HEK293 (cell line): ENCODE results near the gene PPCDC.

Source experiments
- CTCF ChIA-PET: fragments of 350-600 bp; formaldehyde crosslinking; extraction: SDS; loops from one replicate; lab custom pipeline; 2021; ENCODE audit warnings: antibody characterized with exemption; lab: Yijun Ruan, JAX
- POLR2A ChIA-PET: fragments of 300-600 bp; formaldehyde crosslinking; extraction: SDS; loops from one replicate; lab custom pipeline; 2020; ENCODE audit warnings: antibody characterized with exemption, inconsistent platforms; lab: Yijun Ruan, JAX
- H3K27ac ChIP-seq: fragments of 200-500 bp; sonication (Bioruptor generic); 2 replicates; pipeline ENCODE4 v1.5.1; 2014; ENCODE audit warnings: low read depth, low read length, control low read depth, inconsistent platforms; ENCODE audit errors: extremely low read depth
- H3K36me3 ChIP-seq, 2 experiments: fragments of 200-500 bp in 1 of 2; sonication (Bioruptor generic) in 1 of 2; 1 replicate in 1 of 2; 2 replicates in 1 of 2; pipeline ENCODE4 v1.5.1; 2014 to 2017; ENCODE audit warnings: inconsistent platforms in 2 of 2, low read length in 2 of 2; ENCODE audit not compliant: control insufficient read depth in 2 of 2, insufficient read depth in 1 of 2
- H3K4me1 ChIP-seq: fragments of 200-500 bp; sonication (Bioruptor generic); 2 replicates; pipeline ENCODE4 v1.5.1; 2014; ENCODE audit warnings: mild to moderate bottlenecking, low read length, inconsistent platforms; ENCODE audit not compliant: control insufficient read depth, insufficient read depth
- H3K4me3 ChIP-seq: 2 replicates; pipeline ENCODE4 v1.5.1; 2011; ENCODE audit warnings: low read depth, mild to moderate bottlenecking, control low read depth, low read length, moderate library complexity
- H3K9me3 ChIP-seq: fragments of 200-500 bp; sonication (Bioruptor generic); 2 replicates; pipeline ENCODE4 v1.5.1; 2014; ENCODE audit warnings: low read depth, low read length, inconsistent platforms; ENCODE audit not compliant: control insufficient read depth, insufficient read depth
- BCL6B ChIP-seq: fragments of 450-650 bp; formaldehyde crosslinking; IDR thresholded peaks from 2 replicates; pipeline ENCODE4 v1.5.1; 2017; ENCODE audit warnings: missing biosample characterization, missing genetic modification characterization
- MZF1 ChIP-seq: fragments of 450-650 bp; formaldehyde crosslinking; IDR thresholded peaks from 2 replicates; pipeline ENCODE4 v1.5.1; 2017; ENCODE audit warnings: missing biosample characterization, missing genetic modification characterization, borderline replicate concordance
- REPIN1 ChIP-seq: fragments of 450-650 bp; formaldehyde crosslinking; IDR thresholded peaks from 2 replicates; pipeline ENCODE4 v1.5.1; 2017; ENCODE audit warnings: missing biosample characterization, missing genetic modification characterization, low read depth
- REST ChIP-seq: fragments of 450-650 bp; formaldehyde crosslinking; IDR thresholded peaks from 2 replicates; pipeline ENCODE4 v1.5.1; 2016; ENCODE audit warnings: missing biosample characterization, missing genetic modification characterization
- SALL2 ChIP-seq: fragments of 450-650 bp; formaldehyde crosslinking; IDR thresholded peaks from 2 replicates; pipeline ENCODE4 v1.5.0; 2017; ENCODE audit warnings: missing biosample characterization, mild to moderate bottlenecking, missing genetic modification characterization, borderline replicate concordance
- TSHZ1 ChIP-seq: fragments of 450-650 bp; formaldehyde crosslinking; IDR thresholded peaks from 2 replicates; pipeline ENCODE4 v1.5.1; 2016; ENCODE audit warnings: missing biosample characterization, missing genetic modification characterization, borderline replicate concordance
- YY1 ChIP-seq: fragments of 450-650 bp; formaldehyde crosslinking; IDR thresholded peaks from 2 replicates; pipeline ENCODE4 v1.5.1; 2018; ENCODE audit warnings: missing biosample characterization, missing genetic modification characterization
- ZBTB1 ChIP-seq: fragments of 450-650 bp; formaldehyde crosslinking; IDR thresholded peaks from 2 replicates; pipeline ENCODE4 v1.5.1; 2016; ENCODE audit warnings: missing biosample characterization, missing genetic modification characterization
- ZFP41 ChIP-seq: fragments of 450-650 bp; formaldehyde crosslinking; IDR thresholded peaks from 2 replicates; pipeline ENCODE4 v1.5.1; 2016; ENCODE audit warnings: missing biosample characterization, missing genetic modification characterization, borderline replicate concordance
- ZNF10 ChIP-seq: fragments of 450-650 bp; formaldehyde crosslinking; IDR thresholded peaks from 2 replicates; pipeline ENCODE4 v1.5.1; 2017; ENCODE audit warnings: missing biosample characterization, missing genetic modification characterization
- ZNF140 ChIP-seq: fragments of 450-650 bp; formaldehyde crosslinking; IDR thresholded peaks from 2 replicates; pipeline ENCODE4 v1.5.1; 2016; ENCODE audit warnings: missing biosample characterization, missing genetic modification characterization
- ZNF146 ChIP-seq: fragments of 450-650 bp; formaldehyde crosslinking; IDR thresholded peaks from 2 replicates; pipeline ENCODE4 v1.5.1; 2016; ENCODE audit warnings: missing biosample characterization, missing genetic modification characterization
- ZNF202 ChIP-seq: fragments of 450-650 bp; formaldehyde crosslinking; IDR thresholded peaks from 2 replicates; pipeline ENCODE4 v1.5.1; 2016; ENCODE audit warnings: missing biosample characterization, missing genetic modification characterization, borderline replicate concordance
- ZNF449 ChIP-seq: fragments of 450-650 bp; formaldehyde crosslinking; IDR thresholded peaks from 2 replicates; pipeline ENCODE4 v1.5.1; 2017; ENCODE audit warnings: missing biosample characterization, mild to moderate bottlenecking, missing genetic modification characterization, moderate library complexity
- ZNF510 ChIP-seq: fragments of 450-650 bp; formaldehyde crosslinking; IDR thresholded peaks from 2 replicates; pipeline ENCODE4 v1.5.1; 2018; ENCODE audit warnings: mild to moderate bottlenecking, missing genetic modification characterization, missing biosample characterization; ENCODE audit not compliant: insufficient replicate concordance
- ZNF518A ChIP-seq: fragments of 450-650 bp; formaldehyde crosslinking; conservative IDR thresholded peaks from 2 replicates; pipeline ENCODE4 v1.5.1; 2016; ENCODE audit warnings: low read depth, missing biosample characterization, missing genetic modification characterization
- ZNF521 ChIP-seq: fragments of 450-650 bp; formaldehyde crosslinking; IDR thresholded peaks from 2 replicates; pipeline ENCODE4 v1.5.1; 2017; ENCODE audit warnings: missing biosample characterization, mild to moderate bottlenecking, missing genetic modification characterization
- ZNF560 ChIP-seq: fragments of 450-650 bp; formaldehyde crosslinking; IDR thresholded peaks from 2 replicates; pipeline ENCODE4 v1.5.1; 2017; ENCODE audit warnings: missing biosample characterization, missing genetic modification characterization, borderline replicate concordance
- ZNF580 ChIP-seq: fragments of 450-650 bp; formaldehyde crosslinking; IDR thresholded peaks from 2 replicates; pipeline ENCODE4 v1.5.1; 2016; ENCODE audit warnings: missing biosample characterization, missing genetic modification characterization
- ZNF654 ChIP-seq: fragments of 450-650 bp; formaldehyde crosslinking; IDR thresholded peaks from 2 replicates; pipeline ENCODE4 v1.5.1; 2016; ENCODE audit warnings: low read depth, missing biosample characterization, missing genetic modification characterization
- ZSCAN30 ChIP-seq: fragments of 450-650 bp; IDR thresholded peaks from 2 replicates; pipeline ENCODE4 v1.5.1; 2018; ENCODE audit warnings: missing biosample characterization, mild to moderate bottlenecking, missing genetic modification characterization, moderate library complexity

Gene PPCDC

GRCh38 chr15:75081150-75081549 is 57.8 kb downstream of the PPCDC start (continued):
- TF ChIP-seq TSHZ1 (tag by site-specific recombination) (no peak), ZNF518A (tag by site-specific recombination) (no peak), ZFP41 (tag by site-specific recombination) (no peak), ZSCAN30 (tag by site-specific recombination) (no peak), ZNF560 (no peak), MZF1 (tag by site-specific recombination) (no peak), ZNF510 (tag by site-specific recombination) (no peak)

DNA sequence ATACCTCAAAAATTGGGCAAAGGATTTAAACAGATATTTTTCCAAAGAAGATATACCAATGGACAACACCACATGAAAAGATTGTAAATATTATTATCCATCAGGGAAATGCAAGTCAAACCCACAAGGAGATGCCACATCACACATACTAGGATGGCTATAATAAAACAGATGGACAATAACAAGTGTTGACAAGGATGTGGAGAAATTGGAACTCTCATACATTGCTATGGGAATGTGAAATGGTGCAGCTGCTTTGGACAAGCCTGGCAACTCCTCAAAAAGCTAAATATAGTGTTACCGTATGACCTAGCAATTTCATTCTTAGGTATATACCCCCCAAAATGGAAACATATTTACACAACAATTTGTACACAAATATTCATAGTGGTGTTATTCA is 59.3 kb downstream of the PPCDC start:
- Histone ChIP-seq H3K9me3 (no peaks in the 10 kb centered on the region), H3K36me3 (no peaks in the 10 kb centered on the region), H3K4me3 (no peak overlapping the region), H3K27ac (no peak overlapping the region), H3K4me1 (no peaks in the 10 kb centered on the region)
- ChIA-PET CTCF (interaction anchor here (0.6 kb wide), 1 partner anchor 802 kb away, joined by 5 read pairs; no protein-coding TSS in a partner anchor), POLR2A (no interaction called here)
- no peak for TF ChIP-seq MZF1 (tag by site-specific recombination)
- no peak for TF ChIP-seq ZNF140
- no peak for TF ChIP-seq ZNF521 (tag by site-specific recombination)
- TF ChIP-seq ZNF202 (tag by site-specific recombination): no peak
- TF ChIP-seq REPIN1: no peak
- TF ChIP-seq ZNF580: no peak
- no peak for TF ChIP-seq REST (tag by site-specific recombination)
- no peak for TF ChIP-seq SALL2
- no peak for TF ChIP-seq ZNF146 (tag by site-specific recombination)
- no peak for TF ChIP-seq ZNF449 (tag by site-specific recombination)
- no peak for TF ChIP-seq BCL6B
- TF ChIP-seq ZBTB1 (tag by site-specific recombination): no peak
- TF ChIP-seq ZNF654: no peak
- TF ChIP-seq YY1 (tag by site-specific recombination): no peak
- no peak for TF ChIP-seq ZNF10
